ENCODE data around the gene MEN1.
"Not testable (repeated sequence)": the region's sequence is repeated elsewhere in the genome, so short reads cannot be mapped to it uniquely, and the experiment has no call there.

MEN1 gene

GRCh38 chr11:64831411-64831891 is 21.1 kb upstream of the MEN1 start:
- peak; percentile 62 for DNase-seq

DNA sequence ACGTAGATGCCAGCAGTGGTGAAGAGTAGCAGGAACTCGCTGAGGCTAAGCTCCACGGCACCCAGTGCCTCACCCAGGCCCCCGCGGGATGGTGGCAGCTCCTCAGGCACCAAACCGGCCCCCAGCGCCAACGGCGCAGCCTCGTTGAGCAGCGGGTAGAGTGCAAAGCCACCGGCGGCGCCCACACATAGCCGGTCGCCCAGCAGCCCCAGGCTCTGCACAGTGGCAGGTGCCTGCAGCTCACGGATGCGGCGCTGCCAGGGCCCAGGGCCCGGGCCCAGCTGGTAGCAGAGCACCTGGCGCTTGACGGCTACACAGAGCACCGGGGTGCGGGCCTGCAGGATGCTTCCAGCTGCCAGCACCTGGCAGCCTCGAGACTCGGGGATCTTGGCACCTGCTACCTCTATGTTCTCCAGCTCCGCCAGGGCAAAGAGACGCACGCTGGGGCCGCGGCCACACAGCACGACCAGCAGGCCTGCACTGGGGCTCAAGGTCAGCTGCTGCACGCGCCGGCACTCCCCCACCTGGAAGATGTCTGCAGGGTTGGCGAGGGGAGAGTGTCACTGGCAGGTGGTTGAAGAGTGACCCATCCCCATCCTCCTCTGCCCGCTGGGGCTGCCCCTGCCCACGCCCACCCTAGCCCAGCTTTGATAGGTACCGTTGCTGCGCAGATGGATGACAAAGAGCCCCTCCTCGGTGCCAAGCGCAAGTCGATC is 19.3 kb upstream of the MEN1 start:
- no peak for DNase-seq

GRCh38 chr11:64827451-64827839 is 17.1 kb upstream of the MEN1 start:
- no peak for DNase-seq

GRCh38 chr11:64826578-64827450 is 16.5 kb upstream of the MEN1 start:
- DNase-seq: no peak

- DNase-seq: no peak
These were observed 15.7 kb upstream of the MEN1 start for GRCh38 chr11:64826062-64826461.

- no peak for DNase-seq
These were observed 13.3 kb upstream of the MEN1 start for GRCh38 chr11:64823568-64824119.

DNA sequence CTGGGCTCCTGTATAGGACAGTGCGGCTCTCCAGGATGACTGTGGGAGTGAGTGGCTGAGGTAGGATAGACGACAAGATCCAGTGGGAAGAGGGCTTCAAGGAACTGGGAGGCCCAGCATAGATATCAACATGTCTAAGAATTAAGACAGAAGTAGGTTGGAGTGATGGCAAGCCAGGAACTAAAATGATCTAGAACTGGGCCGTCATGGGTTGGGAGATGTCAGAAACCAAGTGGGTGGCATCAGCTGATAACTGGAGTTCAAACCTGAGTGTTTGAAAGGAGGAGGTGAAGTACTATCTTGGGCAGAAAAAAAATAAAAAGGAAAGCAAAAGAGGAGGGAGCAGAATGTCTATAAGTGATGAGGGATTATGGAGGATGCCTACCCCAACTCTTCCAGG is 7.1 kb upstream of the MEN1 start:
- DNase-seq: no peak

DNA sequence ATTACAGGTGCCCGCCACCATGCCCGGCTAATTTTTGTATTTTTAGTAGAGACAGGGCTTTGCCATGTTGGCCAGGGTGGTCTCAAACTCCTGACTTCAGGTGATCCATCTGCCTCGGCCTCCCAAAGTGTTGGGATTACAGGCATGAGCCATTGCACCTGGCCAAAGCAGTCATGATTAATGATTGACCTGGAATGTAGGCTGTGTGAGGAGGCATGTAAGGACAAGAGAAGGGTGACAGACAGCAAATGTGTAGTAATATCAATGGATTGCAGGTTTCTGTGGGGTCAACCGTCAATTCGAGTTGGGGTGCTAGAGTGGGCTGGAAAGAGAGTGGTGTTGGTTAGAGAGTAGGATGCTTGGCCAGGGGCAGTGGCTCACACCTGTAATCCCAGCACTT is 5.1 kb upstream of the MEN1 start:
- not testable (repeated sequence) for DNase-seq

GRCh38 chr11:64814712-64815187 is 4.4 kb upstream of the MEN1 start:
- DNase-seq: no peak

GRCh38 chr11:64813826-64814225 is 3.5 kb upstream of the MEN1 start:
- no peak for DNase-seq

DNA sequence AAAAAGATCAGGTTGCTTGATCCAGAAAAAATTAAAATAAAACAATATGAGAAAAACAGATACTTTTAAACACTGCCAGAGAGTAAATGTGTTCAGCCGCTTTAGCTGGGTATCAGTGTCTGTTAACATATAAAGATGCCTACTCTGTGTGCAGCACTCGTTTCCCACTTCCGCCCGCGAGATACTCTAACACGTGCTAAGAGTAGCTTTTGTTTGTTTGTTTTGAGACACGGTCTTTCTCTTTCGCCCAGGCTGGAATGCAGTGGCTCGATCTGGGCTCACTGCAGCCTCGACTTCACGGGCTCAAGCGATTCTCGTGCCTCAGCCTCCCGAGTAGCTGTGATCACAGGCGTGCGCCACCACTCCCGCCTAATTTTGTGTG is 531 bp upstream of the MEN1 start:
- no peak for DNase-seq

- peak; percentile 45 for DNase-seq
These were observed 540 bp downstream of the MEN1 start for GRCh38 chr11:64809781-64810241.

DNA sequence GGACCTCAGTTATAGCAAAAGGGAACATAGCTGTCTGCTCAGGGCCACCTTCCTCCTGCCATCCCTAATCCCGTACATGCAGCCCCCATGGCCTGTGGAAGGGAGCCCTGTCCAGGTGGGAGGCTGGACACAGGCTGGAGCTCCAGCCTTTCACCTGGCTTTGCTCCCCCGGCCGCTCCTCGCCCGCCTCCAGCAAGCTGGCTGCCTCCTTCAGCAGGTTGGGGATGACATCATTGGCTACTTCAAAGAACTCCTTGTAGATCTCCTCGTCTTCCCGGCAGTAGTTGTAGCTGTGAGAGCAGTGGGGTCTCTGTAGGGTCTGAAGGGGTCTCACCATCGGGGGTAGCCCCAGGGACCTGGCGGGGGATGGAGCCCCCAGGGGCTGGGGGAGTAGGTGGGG is 4.9 kb downstream of the MEN1 start:
- no peak for DNase-seq

DNA sequence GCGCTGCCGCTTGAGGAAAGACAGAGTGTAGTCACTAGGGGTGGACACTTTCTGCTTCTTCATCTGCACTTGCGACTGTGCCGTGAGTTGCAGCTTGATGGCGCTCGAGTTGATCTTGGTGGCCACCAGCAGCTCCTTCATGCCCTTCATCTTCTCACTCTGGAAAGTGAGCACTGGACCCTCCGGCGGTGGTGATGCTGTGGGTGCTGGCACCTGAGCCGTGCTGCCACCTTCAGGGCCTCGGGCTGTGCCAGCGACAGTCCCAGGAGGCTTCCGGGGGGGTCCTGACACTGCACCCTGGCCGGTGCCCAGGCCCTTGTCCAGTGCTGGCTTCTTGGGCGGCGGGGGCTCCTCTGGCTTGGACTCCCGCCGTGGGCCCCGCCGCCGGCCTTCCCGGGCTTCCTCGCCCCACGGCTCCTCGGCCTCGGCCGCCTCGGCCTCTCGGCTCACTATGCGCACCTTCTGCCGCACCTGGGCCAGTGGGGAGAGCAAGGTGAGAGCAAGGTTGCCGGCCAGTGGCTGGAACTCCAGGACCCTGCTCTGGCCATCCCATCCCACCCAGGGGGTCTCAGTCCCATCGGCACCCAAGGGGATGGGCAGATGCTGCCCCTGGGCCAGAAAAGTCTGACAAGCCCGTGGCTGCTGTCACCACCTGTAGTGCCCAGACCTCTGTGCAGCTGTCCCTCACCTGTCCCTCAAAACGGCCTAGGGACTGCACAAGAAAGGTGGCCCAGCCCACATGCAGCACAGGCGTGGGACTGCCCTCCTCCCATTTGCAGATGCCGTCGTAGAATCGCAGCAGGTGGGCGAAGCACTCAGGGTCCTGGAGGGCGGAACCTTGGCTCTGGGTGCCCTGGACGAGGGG is 5.8 kb downstream of the MEN1 start:
- DNase-seq: no peak

DNA sequence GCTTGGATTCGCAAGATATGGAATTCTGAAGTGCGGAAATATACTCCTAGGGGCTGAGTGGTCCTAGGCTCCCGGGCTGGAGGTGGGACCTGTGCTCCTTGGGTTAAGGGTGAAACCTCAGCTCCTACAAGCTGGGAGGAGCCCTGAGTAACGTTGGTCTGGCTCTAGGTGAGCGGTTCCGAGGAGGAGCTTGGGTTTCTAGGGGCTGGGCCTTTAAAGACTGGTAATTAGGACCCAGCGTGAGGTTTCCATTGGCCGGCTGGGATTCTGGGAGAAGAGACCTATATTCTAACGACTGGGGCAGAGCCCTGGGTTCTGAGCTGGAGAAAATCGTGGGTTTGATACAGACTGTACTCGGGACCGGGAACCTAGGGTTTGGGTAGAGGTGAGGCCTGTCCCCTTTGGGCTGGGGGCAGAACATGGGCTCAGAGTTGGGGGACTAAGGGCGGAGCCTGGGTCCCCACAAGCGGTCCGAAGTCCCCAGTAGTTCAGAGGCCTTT is 6.5 kb downstream of the MEN1 start:
- DNase-seq: no peak

GRCh38 chr11:64803158-64803845 is 7.0 kb downstream of the MEN1 start, which contains the start of gene MAP4K2:
Gene MAP4K2 (minus strand): TSS chr11:64803214. CDS start chr11:64803149, 65 bp downstream.
- peak; percentile 80 for DNase-seq

- peak; percentile 41 for DNase-seq
These were observed 7.8 kb downstream of the MEN1 start for GRCh38 chr11:64802370-64803157.

GRCh38 chr11:64801561-64802369 is 8.6 kb downstream of the MEN1 start:
- no peak for DNase-seq

GRCh38 chr11:64801158-64801464 is 9.2 kb downstream of the MEN1 start:
- peak; percentile 7 for DNase-seq
